ENCODE results near the gene PITPNM2.

GRCh38 chr12:123148655-123149054, 2.2 kb downstream of the PITPNM2 start:
- TF ChIP-seq CTCF (conservative IDR thresholded peaks at IDR 0.05) (no peak), ZFX (IDR thresholded peaks at IDR 0.05) (no peak)
